GM21717 (cell line): ENCODE results near the gene COL20A1.

Experiments used
- ATAC-seq: cut with Tn5 transposase; IDR thresholded peaks from one replicate; pipeline ENCODE4 v1.9.1; 2021; ENCODE audit warnings: mild to moderate bottlenecking, moderate library complexity; ENCODE audit not compliant: unreplicated experiment

COL20A1 gene

DNA sequence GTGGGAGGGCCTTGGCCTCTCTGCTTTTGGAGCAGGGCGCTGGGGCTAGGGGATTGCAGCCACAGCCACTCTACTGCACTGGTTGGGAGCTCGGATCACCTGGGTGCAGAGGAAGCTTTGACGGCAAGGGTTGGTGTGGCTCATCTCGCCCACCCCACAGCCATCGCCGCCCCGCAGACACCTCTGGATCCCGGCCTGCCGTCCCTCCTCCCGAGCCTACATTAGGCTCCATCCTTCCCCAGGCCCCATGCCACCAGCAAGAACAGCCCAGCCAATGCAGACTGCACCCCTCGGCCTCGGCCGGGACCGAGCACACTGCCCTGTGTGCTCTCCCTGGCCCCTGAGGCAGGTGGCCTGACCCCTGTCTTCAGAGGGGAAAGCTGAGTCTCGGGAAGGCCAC, 32.5 kb upstream of the COL20A1 start:
- ATAC-seq: no peak

DNA sequence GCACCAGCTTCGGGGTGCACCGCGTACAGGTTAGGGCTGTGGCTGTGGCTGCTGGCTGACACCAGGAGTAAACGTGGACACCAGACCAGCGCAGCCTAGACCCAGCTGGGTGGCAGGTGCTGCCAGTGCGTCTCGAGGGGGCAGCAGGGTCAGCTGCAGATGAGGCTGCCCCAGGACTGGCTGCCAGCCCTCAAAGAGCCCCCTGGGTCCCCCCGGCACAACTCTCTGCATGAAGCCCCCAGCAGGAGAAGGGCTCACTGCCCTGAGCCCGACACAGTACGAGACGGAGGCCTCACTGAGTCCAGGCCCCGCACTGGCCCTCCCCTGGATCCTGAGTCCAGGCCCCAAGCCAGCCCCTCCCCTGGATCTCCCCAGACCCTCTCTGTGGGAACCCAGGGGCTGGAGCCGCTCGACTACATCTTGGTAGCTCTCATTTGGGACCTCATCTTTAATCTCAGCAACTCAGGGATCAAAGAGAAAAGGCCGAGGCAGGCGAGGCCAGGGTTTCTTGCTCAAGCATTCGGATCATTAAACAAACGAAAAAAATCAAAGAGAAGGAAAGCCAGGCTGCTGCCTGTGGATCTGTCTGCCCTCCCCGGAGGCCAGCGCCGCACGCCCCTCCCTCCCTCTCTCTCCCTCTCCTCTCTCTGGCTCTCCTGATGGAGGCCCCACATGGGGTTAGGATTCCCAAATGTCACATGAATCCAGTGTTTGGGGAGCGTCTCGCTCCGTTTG, 31.8 kb upstream of the COL20A1 start:
- no peak for ATAC-seq

DNA sequence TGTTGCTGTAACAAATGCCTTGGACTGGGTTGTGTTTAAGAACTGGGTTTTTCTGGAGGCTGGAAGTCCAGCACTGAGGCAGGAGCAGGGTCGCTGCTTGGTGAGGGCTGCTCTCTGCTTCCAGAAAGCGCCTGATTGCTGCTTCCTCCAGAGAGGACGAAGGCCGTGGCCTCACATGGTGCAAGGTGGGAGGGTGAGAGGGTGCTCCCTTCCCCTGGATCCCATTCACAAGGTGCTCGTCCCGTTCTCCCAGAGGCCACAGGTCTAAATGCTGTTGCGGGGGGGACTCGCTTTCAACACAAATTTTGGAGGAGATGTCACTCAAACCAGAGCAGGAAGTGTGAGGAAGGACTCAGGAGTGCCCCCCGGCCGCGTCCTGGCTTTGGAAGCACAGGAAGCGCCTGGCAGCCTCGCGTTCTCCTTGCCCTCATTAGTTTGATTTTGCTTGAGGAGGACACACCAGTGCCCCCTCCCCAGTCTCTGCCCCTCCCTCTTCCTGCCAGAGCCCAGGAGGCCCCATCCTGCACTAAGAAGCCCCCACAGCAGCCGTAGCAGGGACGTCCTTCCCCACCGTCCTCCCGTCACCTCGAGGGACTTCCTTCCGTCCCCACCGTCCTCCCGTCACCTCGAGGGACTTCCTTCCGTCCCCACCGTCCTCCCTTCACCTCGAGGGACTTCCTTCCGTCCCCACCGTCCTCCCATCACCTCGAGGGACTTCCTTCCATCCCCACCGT, 31.0 kb upstream of the COL20A1 start:
- ATAC-seq: no peak

DNA sequence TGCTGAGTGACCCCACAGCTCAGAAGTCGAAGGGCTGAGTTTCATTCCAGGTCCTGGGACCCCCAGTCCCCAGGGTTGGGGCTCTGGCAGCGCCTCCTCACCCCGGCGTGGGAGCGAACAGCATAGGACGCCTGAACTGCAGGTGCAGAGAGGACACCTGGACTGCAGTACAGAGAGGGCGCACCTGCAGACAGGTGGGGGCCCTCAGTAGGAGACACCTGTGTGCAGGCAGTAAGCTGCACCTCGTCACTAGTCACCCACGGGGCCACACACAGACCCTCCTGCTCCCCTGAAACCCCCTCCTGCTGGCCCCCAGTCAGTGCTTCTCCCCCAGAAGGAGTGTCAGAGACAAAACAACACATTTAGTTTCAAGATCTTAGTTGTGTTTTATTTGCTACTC, 30.1 kb upstream of the COL20A1 start:
- no peak for ATAC-seq

DNA sequence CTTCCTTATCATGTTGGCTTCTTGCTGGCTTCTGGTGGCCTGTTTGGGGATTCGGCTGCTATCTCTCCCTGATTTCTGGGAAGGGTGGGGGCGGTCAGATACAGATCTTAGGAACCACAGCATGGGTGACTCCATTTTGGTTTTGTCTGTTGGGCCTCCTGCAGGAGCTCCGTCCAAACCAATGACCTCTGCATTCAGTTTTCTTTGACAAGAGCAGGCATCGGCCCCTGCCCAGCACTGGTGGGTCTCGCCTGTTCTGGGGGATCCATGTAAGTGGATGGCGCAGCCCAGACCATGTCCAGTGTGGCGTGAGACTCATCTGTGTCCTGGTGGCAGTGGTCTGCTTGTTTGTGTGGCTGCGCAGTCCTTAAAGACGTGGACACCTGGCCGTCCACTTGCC, 29.0 kb upstream of the COL20A1 start:
- no peak for ATAC-seq

DNA sequence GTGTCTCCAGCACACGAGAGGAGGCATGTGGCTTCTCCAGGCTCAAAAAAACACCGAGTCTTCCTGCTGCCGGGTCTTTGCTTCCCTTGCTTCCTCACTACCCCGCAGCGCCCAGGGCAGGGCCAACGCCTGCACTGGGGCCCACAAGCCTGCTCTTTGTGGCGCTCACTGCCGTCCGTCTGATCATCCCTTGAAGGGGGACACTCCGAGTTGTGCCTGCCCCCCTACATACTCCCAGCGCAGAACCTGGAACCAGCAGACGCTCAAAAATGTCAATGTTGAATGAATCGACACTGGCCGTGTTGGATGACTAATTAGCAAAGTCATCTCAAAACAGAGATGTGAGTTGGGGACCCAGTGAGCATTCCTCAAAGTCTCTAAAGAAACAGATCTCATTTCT, 28.5 kb upstream of the COL20A1 start:
- no peak for ATAC-seq

DNA sequence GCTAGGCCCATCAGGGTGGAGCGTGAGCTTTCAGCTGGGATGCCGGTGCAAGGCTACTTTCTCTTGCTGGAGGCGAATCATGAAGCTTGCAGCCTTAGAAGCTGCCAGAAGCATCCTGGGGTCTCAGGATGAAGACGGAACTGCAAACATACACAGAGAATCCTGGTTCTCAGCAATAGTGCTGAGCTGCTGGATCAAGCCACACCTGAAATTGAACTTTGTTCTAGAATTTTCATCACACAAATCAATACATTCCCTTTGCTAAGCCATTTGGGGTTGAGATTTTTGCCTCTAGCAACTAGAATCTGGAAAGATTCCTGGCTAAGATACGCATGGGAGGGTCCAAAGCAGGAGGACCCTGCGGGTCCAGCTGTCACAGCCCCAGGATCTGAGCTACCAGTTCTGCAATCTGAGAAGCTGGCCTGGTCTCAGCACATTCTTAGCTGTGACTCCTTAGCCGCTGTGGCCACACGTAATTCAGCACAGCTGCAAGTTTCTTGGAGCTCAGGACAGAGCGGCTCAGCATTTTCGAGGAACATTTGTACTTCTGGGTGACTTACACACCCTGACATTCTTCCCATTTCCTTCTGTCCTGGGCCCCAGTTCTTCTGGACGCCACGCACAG, 27.0 kb upstream of the COL20A1 start:
- no peak for ATAC-seq

DNA sequence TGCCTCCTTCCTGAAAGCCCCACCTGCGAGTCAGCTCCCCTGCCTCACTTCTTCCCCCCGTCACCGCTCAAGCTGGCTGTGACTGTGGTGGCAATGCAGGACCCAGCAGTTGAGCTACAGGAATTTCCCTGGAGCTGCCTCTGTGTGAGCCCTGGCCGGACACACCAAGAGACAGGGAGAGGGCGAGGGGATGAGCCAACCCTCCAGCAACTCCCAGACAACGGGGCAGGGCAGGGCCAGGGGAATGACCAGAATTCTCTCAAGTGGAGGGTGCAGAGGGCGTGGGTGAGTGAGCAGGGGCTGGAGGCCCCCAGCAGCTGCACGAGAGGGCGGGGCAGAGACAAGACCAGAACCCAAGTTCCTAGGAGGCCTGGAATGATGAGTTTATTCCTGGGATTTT, 25.3 kb upstream of the COL20A1 start:
- no peak for ATAC-seq

DNA sequence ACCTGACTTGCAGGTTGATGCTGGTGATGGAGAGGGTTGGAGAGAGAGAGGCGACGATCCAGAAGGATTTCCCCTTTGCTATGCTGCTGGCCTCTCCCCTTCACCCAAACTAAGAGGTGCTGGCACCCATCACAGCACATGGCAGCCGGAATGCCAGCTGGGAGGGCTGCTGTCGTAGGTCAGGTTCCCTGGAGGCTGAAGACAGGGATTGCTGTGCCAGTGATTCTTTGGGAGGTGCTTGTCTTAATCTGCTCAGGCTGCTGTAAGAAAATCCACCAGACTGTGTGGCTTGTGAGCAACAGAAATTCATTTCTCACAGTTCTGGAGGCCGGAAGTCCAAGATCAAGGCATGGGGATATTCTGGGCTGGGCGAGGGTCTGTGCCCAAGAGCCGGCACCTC, 24.7 kb upstream of the COL20A1 start:
- ATAC-seq: no peak

DNA sequence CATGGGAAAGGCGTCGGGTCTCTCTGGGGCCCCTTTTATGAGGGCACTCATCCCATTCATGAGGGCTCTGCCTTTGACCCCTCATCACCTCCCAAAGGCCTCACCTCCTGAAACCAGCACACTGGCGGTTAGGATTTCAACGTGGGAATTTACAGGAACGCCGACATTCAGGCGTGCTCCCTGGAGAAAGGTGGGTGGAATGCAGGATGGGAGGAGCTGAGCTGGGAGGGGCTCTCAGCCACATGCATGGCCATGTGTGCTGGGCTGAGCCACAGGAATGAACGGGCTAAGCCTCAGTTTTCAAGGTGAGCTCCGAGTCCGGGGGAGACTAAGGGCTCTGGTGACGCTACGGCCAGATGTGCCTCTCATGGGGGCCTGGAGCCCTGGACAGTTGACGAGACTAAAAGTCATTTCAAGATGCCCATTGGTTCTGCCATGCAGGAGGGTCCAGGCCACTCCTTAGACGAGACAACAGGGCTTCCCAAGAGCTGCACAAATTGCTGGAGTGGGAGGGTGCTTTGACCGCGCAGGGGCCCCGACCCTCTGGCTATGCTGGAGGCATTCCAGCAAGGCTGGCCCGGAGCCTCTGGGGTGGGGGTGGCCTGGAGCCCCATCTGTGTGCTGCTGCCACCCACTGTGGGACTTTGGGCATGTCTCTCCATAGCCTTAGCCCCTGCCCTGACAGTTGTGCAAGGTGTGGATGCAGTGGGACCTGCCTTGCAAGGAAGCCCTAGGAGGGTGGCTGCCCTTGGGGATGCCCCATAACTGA, 24.1 kb upstream of the COL20A1 start:
- no peak for ATAC-seq

DNA sequence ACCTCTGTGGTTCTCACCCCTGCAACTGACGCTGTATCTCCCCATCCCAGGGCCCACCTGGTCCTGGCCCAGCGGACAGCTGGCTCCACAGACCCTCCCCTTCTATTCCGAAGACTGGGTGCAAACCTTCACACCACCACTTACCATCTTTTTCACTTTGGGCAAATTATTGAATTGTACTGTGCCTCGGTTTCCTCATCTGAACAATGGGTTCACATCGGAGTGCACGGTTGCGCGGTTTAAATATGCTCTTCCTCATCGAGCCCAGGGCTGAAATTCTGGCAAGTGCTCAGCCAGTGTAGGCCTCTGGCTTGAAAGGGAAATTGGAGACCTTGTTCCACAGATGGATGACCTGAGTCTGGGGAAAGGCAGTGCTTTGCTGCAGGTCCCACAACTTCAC, 23.3 kb upstream of the COL20A1 start:
- no peak for ATAC-seq

DNA sequence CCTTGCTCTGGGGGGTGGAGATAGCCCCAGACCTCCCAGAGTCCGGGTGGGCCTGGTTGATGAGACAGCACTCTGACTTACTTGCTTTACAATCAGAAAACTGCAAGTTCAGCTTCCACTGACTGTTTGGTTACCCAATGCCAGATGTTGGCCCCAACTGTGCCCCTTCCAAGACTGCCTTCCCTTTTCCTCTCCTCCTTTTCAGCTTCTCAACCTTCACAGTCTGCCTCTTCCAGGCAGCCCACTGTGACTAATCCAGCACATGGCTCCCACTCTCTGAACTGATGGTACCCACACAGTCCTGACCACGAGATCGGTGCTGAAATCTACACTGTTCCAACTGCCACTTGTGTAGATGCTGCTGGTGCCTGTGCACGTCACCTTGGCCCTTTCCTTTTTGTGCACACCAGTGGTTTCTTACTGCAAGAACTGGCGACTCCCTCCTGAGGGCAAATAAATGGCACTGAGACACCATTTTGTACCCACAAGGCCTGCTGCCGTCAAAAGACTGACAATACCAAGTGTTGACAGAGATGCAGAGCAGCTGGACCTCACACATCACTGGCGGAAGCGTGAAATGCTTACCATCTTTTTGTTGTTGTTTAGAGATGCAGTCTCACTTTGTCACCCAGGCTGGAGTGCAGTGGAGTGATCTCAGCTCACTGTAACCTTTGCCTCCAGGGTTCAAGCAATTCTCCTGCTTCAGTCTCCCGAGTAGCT, 22.2 kb upstream of the COL20A1 start:
- ATAC-seq: no peak

DNA sequence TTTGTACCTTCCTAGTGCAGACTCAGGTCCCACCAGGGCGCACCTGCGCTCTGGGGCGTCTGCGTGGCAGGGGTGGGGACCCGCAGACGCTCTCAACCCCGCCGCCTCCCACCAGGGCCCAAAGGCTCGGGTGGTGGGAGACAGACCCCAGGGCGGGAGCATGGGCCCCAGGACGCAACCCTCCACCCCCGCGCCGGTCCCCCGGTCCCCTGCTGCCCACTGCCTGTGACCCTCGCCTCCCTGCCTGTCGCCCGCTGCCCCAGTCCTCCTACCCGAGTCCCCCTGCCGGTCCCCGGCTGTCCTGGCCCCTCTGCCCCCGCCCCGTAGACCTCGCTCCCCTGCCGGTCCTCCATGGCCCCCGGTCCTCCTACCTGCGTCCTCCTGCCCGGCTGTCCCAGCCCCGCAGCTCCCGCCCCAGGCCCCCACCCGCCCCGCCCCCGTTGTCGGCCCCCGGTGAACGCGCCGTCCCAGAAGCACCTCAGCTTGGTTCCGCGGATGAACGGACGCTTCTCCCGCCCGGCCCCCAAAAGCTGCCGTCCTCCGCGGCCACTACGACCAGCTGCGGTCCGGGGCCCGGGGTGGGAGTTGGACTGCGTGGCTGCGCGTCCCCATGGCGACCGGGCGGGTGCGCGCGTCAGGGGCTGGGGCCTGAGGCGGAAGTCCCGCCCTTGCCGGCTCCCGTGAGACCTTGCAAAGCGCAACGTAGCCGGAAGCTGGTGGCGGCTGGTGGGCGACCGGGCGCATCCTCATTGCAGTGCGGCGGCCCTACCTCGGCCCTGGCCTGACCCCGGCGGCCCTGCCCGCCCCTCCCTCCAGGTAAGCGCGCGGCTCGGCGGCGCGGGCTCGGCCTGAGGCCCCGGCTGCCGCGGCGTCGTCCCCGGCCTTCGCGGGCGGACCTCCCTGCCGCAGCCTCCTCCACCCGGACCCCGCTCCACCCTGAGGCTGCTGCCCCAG, 20.6 kb upstream of the COL20A1 start, which contains the start of gene ARFGAP1:
Gene ARFGAP1 (plus strand): TSS at position 709 of the 954 bp plus-strand sequence. CDS start 2,768 bp downstream, outside the sequence.
- peak; percentile 68 for ATAC-seq

DNA sequence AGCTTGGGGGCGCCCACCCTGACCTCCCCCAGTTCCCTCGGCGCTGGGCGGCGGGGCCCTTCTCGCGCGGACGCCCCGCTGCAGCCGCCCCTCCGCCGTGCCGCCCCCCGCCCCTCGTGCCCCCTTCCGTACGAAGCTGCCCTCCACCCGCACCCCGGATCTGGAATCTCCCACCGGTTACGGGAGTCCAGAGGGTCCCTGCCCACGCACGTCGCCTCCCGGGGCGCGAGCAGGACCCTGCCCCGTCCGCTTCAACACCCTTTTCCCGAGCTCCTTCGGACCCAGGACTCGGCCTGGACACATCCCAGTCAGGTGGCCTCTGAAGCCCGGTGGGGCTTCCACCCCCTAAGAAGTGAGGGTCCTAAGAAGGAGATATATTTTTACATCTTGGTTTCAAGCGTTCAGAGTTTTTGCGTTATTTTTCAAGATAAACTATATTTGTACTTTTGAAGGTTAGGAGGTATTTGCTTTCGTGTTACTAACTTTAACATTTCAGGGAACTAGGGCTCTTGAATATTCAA, 19.9 kb upstream of the COL20A1 start:
- ATAC-seq: no peak

DNA sequence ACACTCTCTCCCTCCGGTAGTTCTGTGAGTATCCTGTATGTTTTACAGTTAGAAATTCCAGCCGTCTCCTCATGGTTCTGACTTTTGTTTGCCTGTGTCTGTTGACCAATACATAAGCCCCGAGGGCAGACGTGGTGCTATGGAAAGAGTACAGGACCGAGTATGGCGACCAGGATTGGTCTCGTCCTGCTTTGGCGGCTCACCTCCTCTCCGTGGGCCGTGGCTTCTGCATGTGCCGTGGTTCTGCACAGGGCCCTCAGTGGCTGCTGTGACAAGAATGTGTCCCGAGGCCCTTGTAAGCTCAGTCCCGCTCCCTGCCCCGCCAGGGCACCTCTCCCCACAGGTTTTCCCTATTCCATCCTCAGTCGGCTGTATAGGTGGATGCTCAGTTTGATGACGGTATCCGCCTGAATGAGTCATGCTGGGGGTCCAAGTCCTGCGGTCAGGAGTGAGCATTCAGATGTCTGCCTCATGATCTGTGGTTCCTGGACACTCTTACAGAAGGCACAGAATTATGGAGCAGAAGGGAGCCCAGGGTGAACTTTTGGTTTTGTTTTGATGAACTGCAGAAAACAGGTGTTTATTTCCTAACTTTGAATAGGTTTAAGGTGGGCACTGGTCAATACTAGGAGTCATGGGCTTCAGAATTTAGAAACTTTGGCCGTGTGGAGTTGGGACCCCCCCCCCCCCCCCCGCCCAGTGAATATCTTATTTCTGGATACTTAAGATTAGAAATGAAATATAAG, 19.2 kb upstream of the COL20A1 start:
- ATAC-seq: no peak

DNA sequence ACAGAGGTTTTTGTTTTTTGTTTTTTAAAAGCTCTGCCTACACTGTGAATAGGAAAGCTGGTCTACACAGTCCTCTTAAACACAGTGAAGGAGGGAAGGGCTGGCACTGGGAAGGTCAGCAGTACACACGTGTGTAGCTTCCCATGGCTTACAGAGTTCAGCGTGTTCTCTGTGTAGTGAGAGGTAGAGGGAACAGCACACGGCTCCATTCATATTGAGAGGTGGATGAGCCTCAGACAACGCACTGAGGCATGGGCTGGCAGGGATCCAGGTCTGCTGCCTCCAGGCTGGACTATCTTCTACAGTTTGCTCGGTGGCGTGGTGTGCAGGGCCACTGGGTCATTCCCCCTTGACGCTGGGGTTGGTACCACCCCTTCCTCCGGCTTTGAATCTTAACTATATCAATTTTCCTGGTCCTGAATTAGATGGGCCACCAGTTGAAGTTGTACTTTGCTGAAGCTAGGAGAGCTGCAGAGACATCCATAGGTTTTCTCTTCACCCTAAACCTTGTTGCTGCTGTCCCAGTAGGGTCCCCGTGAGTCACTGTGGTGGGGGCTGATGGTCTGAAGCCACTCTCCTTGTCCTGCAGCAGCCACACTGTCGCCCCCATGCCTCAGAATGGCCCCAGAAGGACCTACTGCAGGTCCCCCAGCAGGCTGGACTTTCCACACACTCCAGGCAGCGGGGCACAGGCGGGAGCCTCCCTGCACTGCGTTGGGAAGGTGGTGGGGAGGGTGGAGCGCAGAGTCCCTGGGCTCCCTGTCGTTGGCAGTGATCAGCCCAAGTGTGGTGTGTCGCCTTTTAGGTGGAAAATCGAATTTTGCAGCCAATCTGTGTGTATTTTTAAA, 18.4 kb upstream of the COL20A1 start:
- ATAC-seq: no peak

DNA sequence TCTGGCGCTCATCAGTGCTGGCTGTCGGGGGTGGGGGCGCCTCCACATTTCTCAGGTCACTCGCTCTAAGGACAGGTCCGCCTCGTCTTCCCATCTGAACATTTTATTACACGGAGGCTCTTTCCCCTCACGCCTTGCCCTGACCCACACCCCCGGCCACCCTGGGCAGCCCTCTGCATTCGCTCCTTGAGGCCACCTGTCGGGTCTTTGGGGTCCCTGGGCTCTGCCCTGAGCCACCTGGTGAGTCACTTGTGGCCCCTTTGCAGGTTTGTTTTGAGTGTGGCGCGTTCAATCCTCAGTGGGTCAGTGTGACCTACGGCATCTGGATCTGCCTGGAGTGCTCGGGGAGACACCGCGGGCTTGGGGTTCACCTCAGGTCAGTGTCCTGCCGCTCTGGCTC, 17.2 kb upstream of the COL20A1 start:
- no peak for ATAC-seq

DNA sequence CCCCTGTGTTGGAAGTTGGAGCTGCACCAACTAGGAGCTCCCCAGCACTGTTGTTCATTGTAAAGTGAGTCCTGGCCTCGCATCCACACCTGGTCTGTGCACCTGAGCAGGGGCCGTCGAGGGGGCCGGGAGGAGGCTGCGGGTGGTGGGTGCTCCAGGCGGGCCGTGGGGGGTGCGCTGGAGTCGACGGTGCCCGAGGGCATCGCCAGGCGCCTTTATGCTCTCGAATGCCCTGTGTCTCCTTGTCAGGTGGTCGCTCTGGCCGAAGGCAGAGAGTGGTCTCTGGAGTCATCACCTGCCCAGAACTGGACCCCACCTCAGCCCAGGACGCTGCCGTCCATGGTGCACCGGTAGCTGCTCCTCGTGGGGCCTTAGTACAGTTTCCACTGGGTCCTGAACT, 16.0 kb upstream of the COL20A1 start:
- no peak for ATAC-seq
